NCI-H1694 (cell line): ENCODE measurements around the gene TAS2R42.

ENCODE experiments used
- DNase-seq: peaks from one replicate; lab custom pipeline; 2025; lab: John Stamatoyannopoulos, UW

The TAS2R42 gene

GRCh38 chr12:11186837-11187236 lies at the start of gene TAS2R42:
TSS of gene TAS2R42 (minus strand) at chr12:11186937. CDS start at chr12:11186937, 0 bp downstream.
- no peak for DNase-seq

- DNase-seq: no peak
These were observed 46.8 kb upstream of the TAS2R42 start for GRCh38 chr12:11233532-11233931.

- peak; percentile 63 for DNase-seq
These were observed 41.7 kb upstream of the TAS2R42 start for GRCh38 chr12:11228296-11228879.

GRCh38 chr12:11227373-11227772 lies 40.6 kb upstream of the TAS2R42 start:
- DNase-seq: no peak

- DNase-seq: no peak
These were observed 22.4 kb upstream of the TAS2R42 start for GRCh38 chr12:11209113-11209512.

GRCh38 chr12:11204173-11204572 lies 17.4 kb upstream of the TAS2R42 start:
- no peak for DNase-seq

- DNase-seq: no peak
These were observed 16.1 kb upstream of the TAS2R42 start for GRCh38 chr12:11202811-11203210.

GRCh38 chr12:11183011-11183410 lies 3.7 kb downstream of the TAS2R42 start:
- no peak for DNase-seq

- DNase-seq: no peak
These were observed 4.2 kb downstream of the TAS2R42 start for GRCh38 chr12:11182529-11182928.

- no peak for DNase-seq
These were observed 8.5 kb downstream of the TAS2R42 start for GRCh38 chr12:11178250-11178649.

GRCh38 chr12:11174022-11174421 lies 12.7 kb downstream of the TAS2R42 start:
- no peak for DNase-seq

- no peak for DNase-seq
These were observed 14.6 kb downstream of the TAS2R42 start for GRCh38 chr12:11171969-11172675.

GRCh38 chr12:11171145-11171968 lies 15.4 kb downstream of the TAS2R42 start, which contains the start of gene SMIM10L1:
TSS of gene SMIM10L1 (plus strand) at chr12:11171194. CDS start at chr12:11171357, 163 bp downstream.
- peak; percentile 96 for DNase-seq

GRCh38 chr12:11170810-11171144 lies 16.0 kb downstream of the TAS2R42 start:
- no peak for DNase-seq

GRCh38 chr12:11166300-11166699 lies 20.4 kb downstream of the TAS2R42 start:
- no peak for DNase-seq

- DNase-seq: no peak
These were observed 22.4 kb downstream of the TAS2R42 start for GRCh38 chr12:11164384-11164783.

- no peak for DNase-seq
These were observed 24.2 kb downstream of the TAS2R42 start for GRCh38 chr12:11162502-11162901.

- no peak for DNase-seq
These were observed 27.8 kb downstream of the TAS2R42 start for GRCh38 chr12:11158885-11159444.

GRCh38 chr12:11154400-11154925 lies 32.3 kb downstream of the TAS2R42 start:
- DNase-seq: no peak

GRCh38 chr12:11152725-11153124 lies 34.0 kb downstream of the TAS2R42 start:
- no peak for DNase-seq

GRCh38 chr12:11150832-11151231 lies 35.9 kb downstream of the TAS2R42 start:
- no peak for DNase-seq

GRCh38 chr12:11147420-11147819 lies 39.3 kb downstream of the TAS2R42 start:
- no peak for DNase-seq
